HepG2 (cell line): ENCODE results near the gene SCARF1. TPM values are rescaled to one million over a fixed set of nuclear protein-coding genes. Genes with fewer than 3 reads are reported as not detected.

Experiments
- CREBL2 ChIP-seq: sonication (generic); formaldehyde crosslinking; IDR thresholded peaks from 2 replicates; pipeline ENCODE4 v1.8.1; 2023; ENCODE audit warnings: missing genetic modification reagents, mild to moderate bottlenecking, borderline replicate concordance
- CSRNP1 ChIP-seq: sonication (generic); formaldehyde crosslinking; IDR thresholded peaks from 2 replicates; pipeline ENCODE4 v1.8.1; 2023; ENCODE audit warnings: mild to moderate bottlenecking, missing genetic modification reagents
- CTCF ChIP-seq: sonication (generic); formaldehyde crosslinking; IDR thresholded peaks from 2 replicates; pipeline ENCODE4 v1.5.0; 2020; ENCODE audit warnings: mild to moderate bottlenecking, missing genetic modification reagents, moderate library complexity
- NFATC3 ChIP-seq: sonication (generic); formaldehyde crosslinking; IDR thresholded peaks from 2 replicates; pipeline ENCODE4 v1.5.1; 2020; ENCODE audit warnings: mild to moderate bottlenecking, missing genetic modification reagents
- SALL2 ChIP-seq: sonication (generic); formaldehyde crosslinking; IDR thresholded peaks from 2 replicates; pipeline ENCODE4 v1.8.1; 2023; ENCODE audit warnings: mild to moderate bottlenecking, missing genetic modification reagents, inconsistent platforms
- SRSF4 ChIP-seq: fragments of 200-400 bp; formaldehyde crosslinking; IDR thresholded peaks from one replicate; pipeline ENCODE4 v1.6.1; 2018; ENCODE audit warnings: mild to moderate bottlenecking, low read depth, low read length, moderate library complexity; ENCODE audit not compliant: poor library complexity, severe bottlenecking
- TRIM22 ChIP-seq: fragments of 450-650 bp; IDR thresholded peaks from 2 replicates; pipeline ENCODE4 v1.6.1; 2017
- ZBTB10 ChIP-seq: sonication (generic); formaldehyde crosslinking; IDR thresholded peaks from 2 replicates; pipeline ENCODE4 v1.4.0; 2020; ENCODE audit warnings: missing genetic modification reagents, borderline replicate concordance
- ZBTB38 ChIP-seq: sonication (generic); formaldehyde crosslinking; IDR thresholded peaks from 2 replicates; pipeline ENCODE4 v1.5.1; 2020; ENCODE audit warnings: mild to moderate bottlenecking, missing genetic modification reagents
- ZBTB7A ChIP-seq: sonication (generic); formaldehyde crosslinking; IDR thresholded peaks from 2 replicates; pipeline ENCODE4 v1.8.0; 2022; ENCODE audit warnings: mild to moderate bottlenecking, missing genetic modification reagents
- ZNF407 ChIP-seq: sonication (generic); formaldehyde crosslinking; IDR thresholded peaks from one replicate; pipeline ENCODE4 v1.5.1; 2020; ENCODE audit warnings: mild to moderate bottlenecking, missing genetic modification reagents; ENCODE audit errors: not compliant biosample characterization
- polyA plus RNA-seq, 8 experiments: library from polyadenylated mRNA; depleted of rRNA in 3 of 8; stranded (reverse) in 7 of 8; unstranded in 1 of 8; fragments of >200 nt; fragmentation: Illumina TruSeq in 4 of 8; extraction: Trizol in 4 of 8; gene quantifications; 2 replicates each; pipeline versions ENCODE4 v1.2.1 to v1.2.3, GENCODE V29; 2011 to 2016; ENCODE audit warnings: low read depth in 4 of 8, missing spikeins in 1 of 8, mixed read lengths in 1 of 8; ENCODE audit not compliant: insufficient read depth in 1 of 8
- total RNA-seq, 5 experiments: library from RNA; depleted of rRNA; stranded (reverse); fragments of >200 nt; fragmentation: Illumina TruSeq; extraction: Trizol; gene quantifications; 2 replicates each; pipeline ENCODE4 v1.2.3, GENCODE V29; 2016; ENCODE audit warnings: low read depth in 1 of 5

Gene SCARF1
- total and polyA plus RNA-seq, 2 of the 13 experiments (the other 11 are each of a cell fraction or from before 2014, with no cell fraction given) = 0.24 to 0.71 TPM

- TF ChIP-seq CSRNP1 (peak; percentile 15; the same call in 1 of the 2 replicates), SRSF4 (no peak), NFATC3 (CRISPR knock-in tag) (no peak), CTCF (CRISPR knock-in tag) (peak; percentile 50), SALL2 (CRISPR knock-in tag) (peak; percentile 59; the same call in 1 of the 2 replicates), TRIM22 (no peak), CREBL2 (CRISPR knock-in tag) (no peak), ZNF407 (CRISPR knock-in tag) (no peak), ZBTB38 (CRISPR knock-in tag) (0 out of 2 replicates have a peak, but pooled peaks have one; percentile 29), ZBTB7A (CRISPR knock-in tag) (no peak), ZBTB10 (CRISPR knock-in tag) (no peak)
These were observed 16.6 kb downstream of the SCARF1 start (continued) for GRCh38 chr17:1628856-1629503.
